Liver (tissue), 3 donors: Measurements from ENCODE around the gene PACS1.

Experiments
- CTCF ChIP-seq: fragments of 150-350 bp; IDR thresholded peaks from 2 replicates; pipeline ENCODE4 v1.5.1; 2017; ENCODE audit warnings: improper control_type of control experiment, low read depth, low read length; ENCODE audit not compliant: missing input control
- EGR1 ChIP-seq, 2 donors: IDR thresholded peaks; 2 replicates each; pipeline ENCODE4 v1.6.1; 2016 to 2018; ENCODE audit warnings: antibody characterized with exemption in 2 of 2, low read depth in 2 of 2
- MAX ChIP-seq: IDR thresholded peaks from 2 replicates; pipeline ENCODE4 v1.6.1; 2016; ENCODE audit warnings: antibody characterized with exemption
- donor health status: healthy.
- donor health status: healthy.

- no peak for TF ChIP-seq MAX
- no peak for TF ChIP-seq CTCF
- TF ChIP-seq EGR1 (IDR thresholded peaks at IDR 0.05; ENCODE audit: low read depth in 2 of 2), result no peak
These were observed 54.5 kb downstream of the PACS1 start for GRCh38 chr11:66124564-66124963.
